Calu3 (cell line): ENCODE measurements around the gene BHLHA9. TPM values are rescaled to one million over a fixed set of nuclear protein-coding genes. Genes with fewer than 3 reads are reported as not detected.

Source experiments
- BruUV-seq: library from RNA; stranded (reverse); fragments of 400-500 nt; replicated peaks from 2 replicates; lab custom pipeline; 2021; lab: Mats Ljungman, UMichigan
- CTCF ChIA-PET: fragments of 300-600 bp; sonication (Branson Sonifier 250); formaldehyde crosslinking; loops from one replicate; lab custom pipeline; 2022; ENCODE audit warnings: antibody characterized with exemption; lab: Charles Lee
- DNase-seq: peaks from one replicate; pipeline ENCODE4 v3.0.0; 2022
- H3K27ac Mint-ChIP-seq: one replicate; pipeline ENCODE4 v1.8.0; 2022; ENCODE audit warnings: mixed read lengths; ENCODE audit not compliant: unreplicated experiment
- H3K27me3 Mint-ChIP-seq: one replicate; pipeline ENCODE4 v1.8.0; 2022; ENCODE audit warnings: mixed read lengths; ENCODE audit not compliant: unreplicated experiment
- H3K36me3 Mint-ChIP-seq: one replicate; pipeline ENCODE4 v1.8.0; 2022; ENCODE audit warnings: mild to moderate bottlenecking, moderate library complexity, mixed read lengths; ENCODE audit not compliant: insufficient read depth, unreplicated experiment
- H3K4me1 Mint-ChIP-seq: one replicate; pipeline ENCODE4 v1.8.0; 2022; ENCODE audit warnings: mild to moderate bottlenecking, low read depth, mixed read lengths; ENCODE audit not compliant: unreplicated experiment
- H3K4me3 Mint-ChIP-seq: one replicate; pipeline ENCODE4 v1.8.0; 2022; ENCODE audit warnings: mild to moderate bottlenecking, low read depth, moderate library complexity, mixed read lengths; ENCODE audit not compliant: unreplicated experiment
- H3K9me3 Mint-ChIP-seq: one replicate; pipeline ENCODE4 v1.8.0; 2022; ENCODE audit warnings: low read depth, mixed read lengths; ENCODE audit not compliant: unreplicated experiment
- CTCF ChIP-seq: fragments of 200-600 bp; IDR thresholded peaks from one replicate; pipeline ENCODE4 v1.8.0; 2022; ENCODE audit warnings: antibody characterized with exemption; ENCODE audit not compliant: unreplicated experiment
- intact Hi-C: fragments of 100-400 bp; cut with micrococcal nuclease; formaldehyde crosslinking; loops from one replicate; pipeline ENCODE4 v1.10.0; 2022; ENCODE audit not compliant: unreplicated experiment
- total RNA-seq: library from RNA; stranded (reverse); gene quantifications from 2 replicates; pipeline ENCODE4 v1.2.3, GENCODE V29; 2022

The BHLHA9 gene
- total RNA-seq, 1 experiment from 2014 or later: not detected

GRCh38 chr17:1232331-1232730, 37.9 kb upstream of the BHLHA9 start:
- DNase-seq: no peak
- BruUV-seq: no TSS peak
- H3K27ac Mint-ChIP-seq: no peak overlapping the region
- H3K36me3 Mint-ChIP-seq: peaks cover 24% of the 10 kb centered on the region
- H3K9me3 Mint-ChIP-seq: no peaks in the 10 kb centered on the region
- peaks cover 24% of the 10 kb centered on the region for H3K4me1 Mint-ChIP-seq
- TF ChIP-seq CTCF: no peak
- H3K27me3 Mint-ChIP-seq: peaks cover 57% of the 10 kb centered on the region
- CTCF ChIA-PET: no interaction called here
- no peak overlapping the region for H3K4me3 Mint-ChIP-seq
- intact Hi-C loops: no loop called here

GRCh38 chr17:1232786-1233185, 37.5 kb upstream of the BHLHA9 start:
- Mint-ChIP-seq H3K27ac (no peak overlapping the region), H3K36me3 (peaks cover 20% of the 10 kb centered on the region), H3K9me3 (no peaks in the 10 kb centered on the region), H3K4me1 (peaks cover 23% of the 10 kb centered on the region), H3K27me3 (peaks cover 53% of the 10 kb centered on the region), H3K4me3 (no peak overlapping the region)
- no peak for TF ChIP-seq CTCF
- CTCF ChIA-PET: interaction anchor here (0.7 kb wide), 1 partner anchor 12 kb away, joined by 4 read pairs; no protein-coding TSS in a partner anchor
- intact Hi-C loops: no loop called here
- BruUV-seq: no TSS peak
- DNase-seq: no peak

GRCh38 chr17:1234455-1234854, 35.8 kb upstream of the BHLHA9 start:
- intact Hi-C loops: no loop called here
- H3K27me3 Mint-ChIP-seq: peaks cover 44% of the 10 kb centered on the region
- CTCF ChIA-PET: interaction anchor here (0.5 to 0.7 kb wide), 2 partner anchors 10 to 152 kb away, joined by 3 to 5 read pairs; no protein-coding TSS in a partner anchor
- TF ChIP-seq CTCF: no peak
- H3K9me3 Mint-ChIP-seq: no peaks in the 10 kb centered on the region
- no peak for DNase-seq
- peaks cover 16% of the 10 kb centered on the region for H3K4me1 Mint-ChIP-seq
- no peak overlapping the region for H3K4me3 Mint-ChIP-seq
- H3K36me3 Mint-ChIP-seq: peaks cover 10% of the 10 kb centered on the region
- peak overlapping the region; percentile 29 for H3K27ac Mint-ChIP-seq
- no TSS peak for BruUV-seq

- H3K9me3 Mint-ChIP-seq: no peaks in the 10 kb centered on the region
- TF ChIP-seq CTCF: no peak
- H3K4me1 Mint-ChIP-seq: no peaks in the 10 kb centered on the region
- no peak for DNase-seq
- H3K36me3 Mint-ChIP-seq: no peaks in the 10 kb centered on the region
- no TSS peak for BruUV-seq
- intact Hi-C loops: no loop called here
- no peak overlapping the region for H3K4me3 Mint-ChIP-seq
- H3K27me3 Mint-ChIP-seq: peaks cover 16% of the 10 kb centered on the region
- H3K27ac Mint-ChIP-seq: no peak overlapping the region
- CTCF ChIA-PET: no interaction called here
These were observed 32.8 kb upstream of the BHLHA9 start for GRCh38 chr17:1237471-1237870.
